NCI-H1092 (cell line): Measurements from ENCODE around the gene MALRD1.

Experiments
- DNase-seq: peaks from one replicate; lab custom pipeline; 2025; lab: John Stamatoyannopoulos, UW

The MALRD1 gene

DNA sequence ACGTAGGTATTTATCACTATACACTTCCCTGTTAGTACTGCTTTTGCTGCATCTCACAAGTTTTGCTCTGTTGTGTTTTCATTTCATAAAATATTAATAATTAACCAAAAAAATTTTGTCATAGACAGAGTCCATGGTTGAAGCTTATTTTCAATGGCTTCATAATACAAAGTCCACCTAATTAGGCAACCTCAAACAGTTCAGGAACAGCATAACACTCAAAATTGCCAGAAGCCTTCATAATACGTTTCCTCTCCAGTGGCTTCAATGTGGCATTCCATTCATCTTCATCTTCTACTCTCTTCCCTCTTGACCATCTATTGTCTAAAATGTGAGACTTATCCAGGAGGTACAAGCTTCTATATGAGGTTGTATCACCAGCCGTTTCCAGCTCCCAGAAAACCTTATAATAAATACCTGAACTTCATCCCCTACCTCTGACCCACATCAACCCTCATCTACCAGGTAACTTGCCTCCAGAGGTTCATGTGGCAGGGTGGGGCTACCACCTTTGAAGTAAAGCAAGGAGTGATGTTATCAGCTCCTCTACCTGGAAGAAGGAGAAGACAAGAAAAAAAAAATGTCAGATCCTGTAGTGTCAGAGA lies 337.3 kb downstream of the MALRD1 start:
- no peak for DNase-seq

DNA sequence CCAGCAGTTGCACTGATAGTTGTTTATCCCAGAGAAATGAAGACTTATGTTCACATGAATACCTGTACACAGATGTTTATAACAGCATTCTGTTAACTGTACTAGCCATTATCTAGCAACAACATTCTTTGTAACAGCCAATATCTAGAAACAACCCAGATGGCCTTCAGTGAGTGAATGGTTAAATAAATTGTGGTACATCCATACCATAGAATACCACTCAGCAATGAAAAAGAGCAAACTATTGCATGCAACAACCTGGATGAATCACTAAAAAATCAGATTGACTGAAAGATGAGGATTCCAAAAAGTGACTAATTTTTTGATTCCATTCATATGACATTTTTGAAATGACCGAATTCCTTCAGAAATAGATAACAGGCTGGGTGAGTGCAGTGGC lies 360.3 kb downstream of the MALRD1 start:
- DNase-seq: no peak

DNA sequence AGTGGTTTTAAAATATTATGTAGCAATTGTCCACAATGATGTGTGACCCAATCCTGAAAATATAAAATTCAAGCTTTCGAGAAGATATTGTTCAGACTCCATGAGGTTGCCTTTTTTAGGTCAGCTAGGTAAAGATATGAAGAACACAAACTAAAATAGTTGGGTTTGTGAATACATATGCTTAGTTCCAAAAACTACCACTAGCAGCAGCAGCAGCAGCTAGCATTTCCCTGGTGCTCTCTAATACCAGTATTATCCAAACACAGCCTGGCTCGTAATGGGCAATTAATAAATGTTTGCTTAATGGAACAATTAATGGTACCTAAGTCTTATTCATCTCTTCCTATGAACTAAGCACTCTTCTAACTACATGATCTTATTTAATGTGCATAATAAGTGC lies 362.5 kb downstream of the MALRD1 start:
- DNase-seq: no peak

DNA sequence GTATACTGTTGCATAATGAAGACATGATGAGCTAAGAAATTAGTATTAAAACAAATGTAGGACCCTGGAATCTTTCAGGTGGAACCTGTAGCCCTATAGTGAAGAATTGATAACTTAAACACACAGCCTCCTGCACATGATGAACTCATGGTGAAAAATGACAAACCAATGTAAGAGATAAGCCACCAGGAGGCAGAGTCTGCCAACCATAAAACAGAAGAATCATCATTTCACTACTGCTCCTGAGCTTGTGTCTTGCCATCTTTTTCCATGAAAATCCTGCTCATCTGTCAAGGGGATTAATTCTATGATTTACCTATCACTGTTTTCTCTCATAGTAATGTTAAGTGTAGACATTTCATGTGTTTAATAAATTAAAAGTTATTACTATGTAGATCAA lies 363.9 kb downstream of the MALRD1 start:
- no peak for DNase-seq

DNA sequence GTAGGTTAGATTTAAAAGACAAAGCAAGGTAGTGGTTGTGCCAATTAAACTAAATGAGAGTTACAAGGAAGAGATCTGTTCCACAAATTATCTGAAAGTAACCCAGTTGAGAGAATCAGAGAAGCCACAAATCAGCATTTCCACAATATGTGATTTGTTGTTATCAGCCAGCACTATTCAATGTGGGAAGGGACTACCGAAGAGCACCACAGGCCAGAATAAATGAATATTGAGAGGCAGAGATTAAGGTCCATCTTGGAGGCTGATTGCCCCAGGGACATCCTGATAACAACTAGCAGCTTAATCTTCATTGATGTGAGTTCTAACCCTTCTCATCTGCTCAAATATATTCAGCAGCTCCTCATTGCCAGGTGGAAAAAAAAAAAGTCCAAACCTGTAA lies 367.6 kb downstream of the MALRD1 start:
- DNase-seq: no peak

DNA sequence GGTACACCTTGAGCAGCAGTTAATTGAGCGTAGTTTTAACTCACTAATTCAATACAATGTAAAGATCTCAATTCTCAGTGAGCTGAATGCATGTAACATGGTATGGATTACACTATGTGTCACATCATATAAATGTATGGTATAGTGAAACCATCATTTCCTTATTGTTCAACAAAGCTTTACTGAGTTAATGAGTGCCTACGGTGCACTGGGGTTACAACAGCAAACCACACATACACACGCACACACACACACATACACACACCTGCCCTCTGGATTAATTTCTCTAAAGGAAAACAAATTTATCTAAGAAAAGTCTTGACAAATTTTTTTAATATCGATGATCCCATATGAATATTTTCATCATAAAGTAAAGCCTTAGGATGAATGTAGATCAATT lies 369.1 kb downstream of the MALRD1 start:
- no peak for DNase-seq

DNA sequence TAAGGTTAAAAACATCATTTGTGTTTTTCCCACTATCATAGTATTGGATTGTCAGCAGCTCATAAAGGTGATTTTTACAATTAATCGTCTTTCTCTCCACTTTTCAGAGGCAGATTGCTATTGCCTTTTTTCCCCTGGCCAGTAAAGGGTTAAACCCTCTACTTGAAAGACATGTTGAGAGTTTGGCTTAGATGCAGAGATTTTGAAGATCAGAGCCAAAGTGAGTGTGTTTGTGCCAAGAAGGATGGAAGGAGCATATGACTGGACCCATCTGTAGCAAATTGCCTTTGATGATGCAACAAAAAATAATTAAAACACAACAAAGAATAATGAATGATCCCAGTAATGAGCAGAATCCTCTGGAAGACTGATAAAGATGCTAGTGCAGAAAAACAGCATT lies 373.1 kb downstream of the MALRD1 start:
- no peak for DNase-seq

DNA sequence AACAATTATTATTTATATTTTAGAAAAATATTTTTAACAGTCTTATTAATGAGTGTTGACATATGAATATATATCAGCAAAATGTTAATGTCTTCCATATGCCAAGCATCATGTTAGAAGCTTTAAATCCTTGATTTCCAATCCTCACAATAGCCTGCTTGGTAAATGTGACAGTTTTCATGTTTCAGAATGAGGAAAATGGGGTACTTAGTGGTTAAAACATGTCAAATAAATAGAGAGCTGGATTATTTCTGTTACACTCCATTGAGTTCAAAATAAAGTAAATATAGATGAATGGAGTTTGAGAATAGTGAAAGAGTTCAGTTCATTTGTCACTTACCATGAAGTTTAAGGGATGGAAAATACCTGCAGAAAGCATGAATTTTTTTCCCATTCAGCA lies 377.4 kb downstream of the MALRD1 start:
- no peak for DNase-seq

DNA sequence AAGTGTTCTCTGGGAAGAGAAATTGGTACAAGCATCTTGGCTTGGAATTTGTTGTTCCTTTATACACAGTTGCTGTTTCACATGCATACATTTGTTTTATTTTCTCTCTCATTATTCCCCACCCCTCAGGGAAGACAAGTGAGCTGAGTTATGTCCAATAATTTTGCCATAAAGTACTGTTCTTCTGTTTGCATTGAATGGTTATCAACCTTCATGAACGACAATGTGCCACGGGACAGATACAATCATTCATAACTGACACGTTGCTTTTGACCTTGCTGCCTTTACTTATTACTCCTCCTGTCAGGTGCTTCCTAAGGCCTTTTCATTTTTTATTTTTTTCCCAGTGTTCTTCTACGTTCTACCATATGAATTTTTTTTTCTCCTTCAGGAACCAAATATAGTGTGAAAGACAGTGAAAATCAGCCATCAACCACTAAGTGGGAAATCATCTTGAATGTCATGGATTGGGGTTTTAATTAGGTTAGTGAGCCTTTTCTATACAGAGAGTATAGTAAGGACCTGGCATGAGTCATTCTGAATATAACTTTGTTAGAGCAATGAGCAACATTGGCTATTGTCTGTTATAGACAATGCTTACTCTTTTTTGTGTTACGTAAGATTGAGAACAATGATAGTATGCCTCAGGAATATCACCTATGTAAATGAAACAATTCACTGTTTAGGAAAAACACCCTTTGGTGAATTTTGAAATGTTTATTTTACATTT lies 383.2 kb downstream of the MALRD1 start:
- no peak for DNase-seq

DNA sequence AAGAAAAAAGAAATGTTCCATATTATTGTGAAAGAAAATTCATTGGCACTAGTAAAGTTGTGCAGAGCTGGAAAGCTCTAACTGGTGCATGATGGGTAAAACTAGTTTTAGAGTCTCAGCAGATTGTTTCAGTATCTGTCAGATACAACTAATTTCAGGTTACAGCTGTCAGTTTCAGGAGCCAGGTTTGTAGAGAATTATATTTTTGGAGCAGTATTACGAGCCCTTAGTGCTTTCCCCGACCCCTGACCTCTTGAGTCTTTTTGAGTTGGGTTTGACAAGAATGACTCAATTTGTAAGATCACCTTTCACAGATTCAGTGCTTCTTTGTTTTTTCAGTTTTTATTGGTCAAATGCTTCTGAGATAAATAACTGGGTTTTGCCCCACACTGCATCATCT lies 401.3 kb downstream of the MALRD1 start:
- DNase-seq: no peak

DNA sequence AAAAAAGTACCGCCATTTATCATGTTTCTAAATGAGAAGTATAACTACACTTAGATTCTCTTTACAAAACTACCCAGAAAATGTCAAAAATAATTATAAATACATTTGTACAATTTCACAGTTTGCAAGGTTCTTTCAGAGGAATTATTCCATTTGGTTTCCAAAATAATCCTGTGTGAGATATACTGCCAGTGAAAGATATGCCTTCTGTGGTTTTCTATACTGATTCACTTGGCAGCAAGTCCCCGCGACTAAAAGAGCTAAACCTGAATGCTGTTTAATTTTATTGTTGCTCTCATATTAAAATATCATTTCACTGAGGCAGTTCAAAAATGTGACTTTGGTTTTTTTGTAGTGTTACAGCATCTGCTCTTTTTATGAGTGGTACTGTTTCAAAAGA lies 402.8 kb downstream of the MALRD1 start:
- no peak for DNase-seq

DNA sequence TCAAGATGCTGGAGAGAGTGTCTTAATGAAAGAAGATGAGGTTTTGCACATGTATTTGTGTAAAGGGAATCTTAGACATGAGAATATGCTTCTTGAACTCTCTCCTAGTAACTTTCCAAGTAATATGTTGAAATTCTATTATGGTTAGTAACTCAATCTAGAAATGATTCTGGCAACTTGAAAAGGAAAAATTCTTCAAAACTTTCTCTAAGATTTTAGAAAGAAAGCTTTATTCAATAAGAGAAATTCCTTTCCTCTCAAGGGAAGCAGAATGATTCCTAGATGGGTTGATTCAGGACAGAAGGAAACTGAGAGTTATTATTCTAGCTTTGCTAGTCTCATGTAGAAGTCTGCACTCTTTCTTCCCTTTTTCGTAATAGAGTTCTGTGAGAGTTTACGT lies 403.3 kb downstream of the MALRD1 start:
- no peak for DNase-seq

DNA sequence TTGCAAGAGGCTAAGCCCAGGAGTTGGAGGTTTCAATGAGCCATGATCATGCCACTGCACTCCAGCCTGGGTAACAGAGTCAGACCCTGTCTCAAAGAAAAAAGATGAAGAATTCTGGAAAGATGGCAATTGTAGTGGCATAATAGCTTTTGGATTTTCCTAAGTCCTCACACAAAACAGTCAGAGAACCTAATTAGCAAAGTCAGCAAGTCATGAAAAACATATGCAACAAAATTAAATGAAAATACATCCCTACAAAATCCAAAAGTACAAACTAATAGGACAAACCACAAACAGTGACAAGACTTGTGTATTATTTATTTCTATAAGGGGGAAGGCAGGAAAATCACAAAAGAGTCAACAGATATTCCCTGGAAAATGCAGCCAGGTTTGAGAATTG lies 405.4 kb downstream of the MALRD1 start:
- no peak for DNase-seq

DNA sequence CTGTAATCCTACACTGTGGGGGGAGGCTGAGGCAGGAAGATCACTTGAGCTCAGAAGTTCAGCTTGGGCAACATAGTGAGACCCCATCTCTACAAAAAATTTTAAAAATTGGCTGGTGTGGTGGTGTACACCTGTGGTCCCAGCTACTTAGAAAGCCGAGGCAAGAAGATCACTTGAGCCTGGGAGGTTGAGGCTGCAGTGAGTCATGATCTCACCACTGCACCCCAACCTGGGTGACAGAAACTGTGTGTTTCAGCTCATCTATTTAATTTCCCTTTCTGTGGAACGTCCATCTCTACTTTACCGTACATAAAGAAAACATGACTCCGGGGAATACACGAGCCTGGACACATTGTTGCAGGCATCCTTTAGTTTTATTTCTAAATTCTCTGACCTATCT lies 413.0 kb downstream of the MALRD1 start:
- no peak for DNase-seq

DNA sequence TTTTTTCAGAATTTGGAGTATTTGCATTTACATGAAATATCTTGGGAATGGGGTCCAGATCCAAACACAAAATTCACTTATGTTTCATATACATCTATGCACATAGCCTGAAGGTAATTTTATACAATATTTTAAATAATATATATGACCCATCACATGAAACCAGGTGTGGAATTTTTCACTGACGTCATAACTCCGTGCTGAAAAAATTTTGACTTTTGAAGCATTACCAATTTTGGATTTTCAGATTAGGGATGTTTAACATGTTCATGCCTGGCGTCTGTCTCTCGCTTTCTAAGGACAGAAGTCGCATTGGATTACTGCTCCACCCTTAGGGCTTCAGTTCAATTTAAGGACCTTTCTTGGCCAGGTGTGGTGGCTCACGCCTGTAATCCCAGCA lies 418.1 kb downstream of the MALRD1 start:
- DNase-seq: no peak

DNA sequence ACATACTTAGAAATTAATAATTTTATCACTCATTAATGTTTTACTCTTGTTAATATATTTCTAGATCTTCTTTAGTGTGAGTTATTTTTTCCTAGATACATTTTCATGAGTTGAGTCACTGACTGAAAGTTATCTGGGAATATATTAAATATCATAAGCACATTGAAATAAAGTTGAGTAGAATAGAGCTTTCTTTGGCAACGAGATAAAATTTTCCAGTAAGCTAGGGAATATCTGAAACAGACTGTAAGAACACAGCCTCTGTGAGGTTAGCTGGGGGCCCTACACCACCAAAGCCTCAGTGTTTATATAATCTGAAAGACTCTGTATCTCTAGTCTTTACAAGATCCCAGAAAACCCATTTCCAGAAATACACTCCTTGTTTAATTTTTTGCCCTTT lies 419.8 kb downstream of the MALRD1 start:
- DNase-seq: no peak

DNA sequence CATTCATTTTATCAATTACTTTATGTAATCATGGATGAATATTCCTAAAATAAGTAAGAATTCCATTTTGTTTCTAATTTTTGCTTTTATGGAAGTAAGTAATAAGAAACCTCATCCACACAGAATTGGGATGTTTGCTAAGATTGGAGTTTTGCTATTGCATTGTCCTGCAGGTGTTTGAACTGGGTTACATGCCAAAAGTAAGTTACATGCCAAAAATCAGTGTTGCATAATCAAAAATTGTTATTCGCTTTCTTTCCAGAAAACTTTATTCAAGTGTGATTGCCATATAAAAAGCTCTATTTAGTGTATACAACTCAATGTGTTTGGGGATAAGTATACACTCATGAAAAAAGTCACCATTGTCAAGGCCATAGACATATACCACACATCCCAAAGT lies 420.9 kb downstream of the MALRD1 start:
- no peak for DNase-seq

DNA sequence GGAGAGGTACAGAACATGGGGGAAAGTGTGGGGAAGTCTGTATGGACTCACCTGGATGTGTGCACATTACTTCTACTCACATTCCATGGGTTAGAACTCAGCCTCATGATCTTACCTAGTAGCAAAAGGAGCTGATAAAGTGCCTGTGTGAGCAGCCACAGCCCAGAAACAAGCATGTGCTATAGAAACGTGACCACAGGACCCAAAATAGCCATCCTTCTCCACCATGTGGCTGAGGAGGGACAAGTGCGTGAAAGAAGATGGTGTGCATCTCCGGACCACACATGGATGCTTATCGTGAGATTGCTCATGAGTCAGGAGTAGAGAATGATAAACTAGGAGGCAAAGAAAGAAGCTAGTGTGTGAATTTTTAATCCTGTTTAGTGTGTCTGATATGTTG lies 431.3 kb downstream of the MALRD1 start:
- no peak for DNase-seq

DNA sequence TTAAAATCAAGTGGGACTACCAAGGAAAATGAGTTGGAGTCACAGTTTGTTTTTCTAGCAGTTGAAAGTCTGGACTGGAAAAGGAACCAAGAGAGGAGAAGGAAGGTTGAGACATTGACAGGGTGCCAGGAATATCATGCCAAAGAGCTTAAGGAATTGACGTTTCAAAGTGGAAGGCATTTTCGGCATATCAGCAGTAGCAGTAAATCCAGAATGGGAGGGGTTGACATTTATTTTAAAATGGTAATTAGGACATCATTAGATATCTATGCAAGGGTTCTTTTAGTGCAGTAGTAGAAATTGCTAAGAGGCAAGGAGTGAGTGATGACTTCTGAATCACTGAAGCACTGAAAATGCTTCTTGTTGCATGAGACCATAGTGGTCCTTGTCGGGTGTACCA lies 431.8 kb downstream of the MALRD1 start:
- DNase-seq: no peak

DNA sequence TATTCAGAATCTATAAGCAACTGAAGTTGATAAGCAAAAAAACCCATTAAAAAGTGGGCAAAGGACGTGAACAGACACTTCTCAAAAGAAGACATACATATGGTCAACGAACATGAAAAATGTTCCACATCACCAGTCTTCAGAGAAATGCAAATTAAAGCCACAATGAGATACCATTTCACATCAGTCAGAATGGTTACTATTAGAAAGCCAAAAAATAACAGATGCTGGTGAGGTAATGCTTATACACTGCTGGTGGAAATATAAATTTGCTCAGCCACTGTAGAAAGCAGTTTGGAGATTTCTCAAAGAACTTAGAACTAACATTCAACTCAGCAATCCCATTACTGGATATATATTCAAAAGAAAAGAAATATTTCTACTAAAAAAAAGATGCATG lies 434.8 kb downstream of the MALRD1 start:
- no peak for DNase-seq

DNA sequence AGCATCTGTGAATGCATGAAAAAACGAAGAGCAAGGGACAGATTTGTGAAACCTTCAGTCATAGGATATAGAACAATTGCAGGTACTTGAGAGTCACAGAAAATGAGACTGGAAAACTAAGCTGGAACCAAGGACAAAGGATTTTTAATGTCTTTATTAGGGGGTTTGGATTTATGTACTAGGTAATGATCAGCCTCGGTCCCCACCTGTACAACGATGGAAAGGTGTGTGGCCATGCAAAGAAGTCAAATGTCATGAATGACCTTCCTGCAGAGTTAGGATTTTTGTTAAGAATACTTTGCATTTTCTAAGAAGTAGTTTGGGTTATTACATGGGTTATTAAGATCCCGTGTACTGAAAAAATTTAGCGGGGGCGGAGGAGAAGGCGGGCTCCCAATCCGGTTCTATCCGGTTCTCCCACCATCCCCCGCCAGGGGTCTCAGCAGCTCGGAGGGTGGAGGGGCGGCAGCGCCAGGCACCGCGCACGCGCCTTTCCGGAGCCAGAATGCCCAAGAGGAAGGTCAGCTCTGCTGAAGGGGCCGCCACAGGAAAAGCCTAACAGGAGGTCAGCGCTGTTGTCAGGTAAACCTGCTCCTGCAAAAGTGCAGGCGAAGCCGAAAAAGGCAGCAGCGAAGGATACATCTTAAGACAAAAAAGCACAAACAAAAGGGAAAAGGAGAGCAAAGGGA lies 440.1 kb downstream of the MALRD1 start:
- no peak for DNase-seq

DNA sequence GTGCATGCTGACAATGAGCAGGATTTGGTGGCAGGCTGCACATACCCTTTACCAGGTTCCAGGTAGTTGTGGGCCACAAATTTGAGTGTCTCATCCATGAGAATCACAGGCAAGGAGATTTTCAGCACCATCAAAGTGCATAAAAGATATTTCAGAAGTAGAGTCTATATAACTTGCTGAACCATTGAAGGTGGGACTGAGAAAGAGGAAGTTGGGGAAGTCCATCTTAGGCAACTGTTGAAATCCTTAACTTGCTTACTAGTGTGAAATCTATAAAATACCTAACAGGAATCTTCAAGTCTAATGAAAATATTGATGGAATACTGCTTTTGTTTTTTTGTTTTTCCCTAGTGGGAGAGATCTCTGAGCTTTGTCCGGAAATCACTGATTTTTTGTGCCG lies 442.6 kb downstream of the MALRD1 start:
- no peak for DNase-seq

DNA sequence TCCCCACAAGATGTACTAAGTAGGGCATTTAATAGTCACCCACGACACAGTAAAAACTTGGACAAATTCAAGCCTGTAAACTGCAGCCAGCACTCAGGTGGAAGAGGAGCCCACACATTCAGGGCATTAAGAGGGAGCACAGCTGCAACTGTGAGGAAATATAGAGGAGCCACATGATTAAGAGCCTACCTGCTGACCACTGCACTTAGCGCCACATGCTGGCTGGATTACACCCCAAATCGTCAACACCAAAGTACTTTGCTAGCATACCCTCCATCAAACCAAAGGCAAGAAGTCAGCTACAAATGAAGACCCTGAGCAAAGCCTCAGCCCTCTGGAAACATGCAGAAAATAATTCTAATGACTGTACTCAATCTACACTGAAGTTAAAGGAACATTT lies 445.3 kb downstream of the MALRD1 start:
- DNase-seq: no peak

DNA sequence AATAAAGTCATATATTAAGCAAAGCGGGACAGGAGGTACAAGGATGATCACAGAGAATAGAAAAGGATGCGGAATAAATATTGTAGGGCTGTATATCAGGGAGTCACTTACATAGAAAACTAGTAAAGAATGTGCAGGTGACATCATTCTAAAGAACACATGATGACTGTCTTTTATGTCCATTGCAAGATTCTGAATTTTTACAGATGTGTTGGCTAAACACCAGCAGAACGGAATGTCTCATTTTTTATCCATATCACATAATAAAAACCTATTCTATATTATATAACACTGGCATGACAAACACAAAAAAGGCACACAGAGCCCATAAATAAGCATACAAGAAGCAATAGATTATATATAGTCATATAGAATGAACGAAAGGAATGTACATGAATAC lies 448.4 kb downstream of the MALRD1 start:
- DNase-seq: no peak
